MCF 10A (cell line): ENCODE data around the gene CLSTN2. TPM values are rescaled to one million over a fixed set of nuclear protein-coding genes. Genes with fewer than 3 reads are reported as not detected.

Experiments used
- BruUV-seq: library from RNA; stranded (reverse); fragments of 400-500 nt; replicated peaks from 2 replicates; lab custom pipeline; 2021; lab: Mats Ljungman, UMichigan
- CTCF ChIA-PET: fragments of 300-600 bp; sonication (Branson Sonifier 250); formaldehyde crosslinking; extraction: SDS; loops from one replicate; lab custom pipeline; 2021; ENCODE audit warnings: antibody characterized with exemption, inconsistent platforms; lab: Yijun Ruan, JAX
- POLR2A ChIA-PET: fragments of 300-600, 350-650 bp; sonication (Branson Sonifier 250); formaldehyde crosslinking; extraction: SDS; loops from one replicate; lab custom pipeline; 2020; ENCODE audit warnings: antibody characterized with exemption, inconsistent platforms; lab: Yijun Ruan, JAX
- DNase-seq: peaks from one replicate; pipeline ENCODE4 v3.0.0-alpha.2; 2018; ENCODE audit not compliant: unreplicated experiment
- H3K27ac Mint-ChIP-seq: one replicate; pipeline ENCODE4 v1.8.0; 2022; ENCODE audit warnings: mild to moderate bottlenecking, low read depth, mixed read lengths; ENCODE audit not compliant: unreplicated experiment
- H3K27me3 Mint-ChIP-seq: one replicate; pipeline ENCODE4 v1.8.0; 2022; ENCODE audit warnings: mixed read lengths; ENCODE audit not compliant: insufficient read depth, unreplicated experiment
- H3K36me3 Mint-ChIP-seq: one replicate; pipeline ENCODE4 v1.8.0; 2022; ENCODE audit warnings: mild to moderate bottlenecking, moderate library complexity, mixed read lengths; ENCODE audit not compliant: insufficient read depth, unreplicated experiment
- H3K4me1 Mint-ChIP-seq: one replicate; pipeline ENCODE4 v1.8.0; 2022; ENCODE audit warnings: mixed read lengths; ENCODE audit not compliant: insufficient read depth, unreplicated experiment
- H3K4me3 Mint-ChIP-seq: one replicate; pipeline ENCODE4 v1.8.0; 2022; ENCODE audit warnings: mild to moderate bottlenecking, moderate library complexity, mixed read lengths; ENCODE audit not compliant: unreplicated experiment
- H3K9me3 Mint-ChIP-seq: one replicate; pipeline ENCODE4 v1.8.0; 2022; ENCODE audit warnings: mixed read lengths; ENCODE audit not compliant: unreplicated experiment
- CTCF ChIP-seq: fragments of 200-600 bp; IDR thresholded peaks from one replicate; pipeline ENCODE4 v1.8.0; 2022; ENCODE audit warnings: antibody characterized with exemption, mild to moderate bottlenecking; ENCODE audit not compliant: unreplicated experiment
- intact Hi-C: fragments of 100-400 bp; cut with micrococcal nuclease; formaldehyde crosslinking; loops from 2 replicates; pipeline ENCODE4 v1.14.1; 2022
- total RNA-seq: library from RNA; stranded (reverse); gene quantifications from 2 replicates; pipeline ENCODE4 v1.2.3, GENCODE V29; 2022

CLSTN2 gene
- total RNA-seq, 1 experiment from 2014 or later = not detected

DNA sequence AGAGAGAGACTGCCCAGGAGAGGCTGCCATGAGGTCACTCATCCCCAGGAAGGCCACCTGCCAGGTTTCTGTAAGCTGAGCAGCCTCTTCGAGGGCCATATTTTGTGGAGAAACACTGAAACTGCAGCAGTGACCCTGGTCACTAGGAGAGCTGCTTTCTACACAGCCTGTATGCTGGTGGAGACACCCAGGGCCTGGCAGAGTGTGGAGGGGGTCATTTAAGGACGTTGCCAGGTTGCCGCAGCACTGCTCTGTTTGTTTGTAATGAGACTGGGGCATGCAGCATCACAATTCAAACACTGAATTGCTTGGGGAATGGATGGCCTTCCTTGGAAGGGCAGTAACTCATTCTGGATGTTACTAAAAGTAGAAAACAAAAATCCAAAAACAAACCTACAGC, 638.0 kb downstream of the CLSTN2 start:
- ChIA-PET POLR2A (no interaction called here), CTCF (no interaction called here)
- intact Hi-C loops = no loop called here
- no peaks in the 10 kb centered on the region for H3K27me3 Mint-ChIP-seq
- no peaks in the 10 kb centered on the region for H3K9me3 Mint-ChIP-seq
- DNase-seq = no peak
- no peak for TF ChIP-seq CTCF
- BruUV-seq = no TSS peak
- H3K4me3 Mint-ChIP-seq = no peak overlapping the region
- H3K4me1 Mint-ChIP-seq = peaks cover 12% of the 10 kb centered on the region
- no peaks in the 10 kb centered on the region for H3K36me3 Mint-ChIP-seq
- H3K27ac Mint-ChIP-seq = no peak overlapping the region

GRCh38 chr3:140574375-140574774, 639.4 kb downstream of the CLSTN2 start:
- TF ChIP-seq CTCF = no peak
- DNase-seq = no peak

GRCh38 chr3:140576449-140576848, 641.5 kb downstream of the CLSTN2 start:
- intact Hi-C loops = no loop called here
- no TSS peak for BruUV-seq
- no peaks in the 10 kb centered on the region for H3K27me3 Mint-ChIP-seq
- DNase-seq = no peak
- CTCF ChIA-PET = no interaction called here
- no peaks in the 10 kb centered on the region for H3K9me3 Mint-ChIP-seq
- no peaks in the 10 kb centered on the region for H3K36me3 Mint-ChIP-seq
- H3K4me1 Mint-ChIP-seq = peaks cover 6% of the 10 kb centered on the region
- POLR2A ChIA-PET = no interaction called here
- no peak for TF ChIP-seq CTCF
- no peak overlapping the region for H3K27ac Mint-ChIP-seq
- no peak overlapping the region for H3K4me3 Mint-ChIP-seq

More at GRCh38 chr3:140574375-140574774, 639.4 kb downstream of the CLSTN2 start:
- H3K27me3 Mint-ChIP-seq = no peaks in the 10 kb centered on the region
- CTCF ChIA-PET = interaction anchor here (1.2 kb wide), 1 partner anchor 10 kb away, joined by 4 read pairs; no protein-coding TSS in a partner anchor
- H3K36me3 Mint-ChIP-seq = no peaks in the 10 kb centered on the region
- POLR2A ChIA-PET = no interaction called here
- no peak overlapping the region for H3K27ac Mint-ChIP-seq
- intact Hi-C loops = no loop called here
- BruUV-seq = no TSS peak
- no peak overlapping the region for H3K4me3 Mint-ChIP-seq
- peaks cover 4% of the 10 kb centered on the region for H3K4me1 Mint-ChIP-seq
- H3K9me3 Mint-ChIP-seq = no peaks in the 10 kb centered on the region

GRCh38 chr3:140577911-140578310, 642.9 kb downstream of the CLSTN2 start:
- no peak overlapping the region for H3K4me3 Mint-ChIP-seq
- peaks cover 6% of the 10 kb centered on the region for H3K4me1 Mint-ChIP-seq
- ChIA-PET CTCF (interaction anchor here (0.7 kb wide), 1 partner anchor 17 kb away, joined by 3 read pairs; no protein-coding TSS in a partner anchor), POLR2A (no interaction called here)
- no peaks in the 10 kb centered on the region for H3K27me3 Mint-ChIP-seq
- H3K36me3 Mint-ChIP-seq = peaks cover 6% of the 10 kb centered on the region
- no TSS peak for BruUV-seq
- DNase-seq = no peak
- intact Hi-C loops = no loop called here
- H3K9me3 Mint-ChIP-seq = no peaks in the 10 kb centered on the region
- no peak overlapping the region for H3K27ac Mint-ChIP-seq
- no peak for TF ChIP-seq CTCF
